Daoy (cell line): ENCODE data around the gene FAM76B. TPM values are rescaled to one million over a fixed set of nuclear protein-coding genes. Genes with fewer than 3 reads are reported as not detected.
A peak's percentile ranks its signal among the peaks of the same experiment; 100 is the strongest.
"Not testable (repeated sequence)": the region's sequence is repeated elsewhere in the genome, so short reads cannot be mapped to it uniquely, and the experiment has no call there.

Experiments used
- DNase-seq: peaks from one replicate; pipeline ENCODE4 v3.0.0-alpha.2; 2015; ENCODE audit warnings: low read depth
- total RNA-seq: library from RNA; depleted of rRNA; stranded (reverse); fragments of >200 nt; shearing (Covaris generic); gene quantifications from 2 replicates; pipeline ENCODE4 v1.2.3, GENCODE V29; 2014; rRNA removed

FAM76B gene
- 14.3 and 22.1 TPM in 2 replicates for total RNA-seq

DNA sequence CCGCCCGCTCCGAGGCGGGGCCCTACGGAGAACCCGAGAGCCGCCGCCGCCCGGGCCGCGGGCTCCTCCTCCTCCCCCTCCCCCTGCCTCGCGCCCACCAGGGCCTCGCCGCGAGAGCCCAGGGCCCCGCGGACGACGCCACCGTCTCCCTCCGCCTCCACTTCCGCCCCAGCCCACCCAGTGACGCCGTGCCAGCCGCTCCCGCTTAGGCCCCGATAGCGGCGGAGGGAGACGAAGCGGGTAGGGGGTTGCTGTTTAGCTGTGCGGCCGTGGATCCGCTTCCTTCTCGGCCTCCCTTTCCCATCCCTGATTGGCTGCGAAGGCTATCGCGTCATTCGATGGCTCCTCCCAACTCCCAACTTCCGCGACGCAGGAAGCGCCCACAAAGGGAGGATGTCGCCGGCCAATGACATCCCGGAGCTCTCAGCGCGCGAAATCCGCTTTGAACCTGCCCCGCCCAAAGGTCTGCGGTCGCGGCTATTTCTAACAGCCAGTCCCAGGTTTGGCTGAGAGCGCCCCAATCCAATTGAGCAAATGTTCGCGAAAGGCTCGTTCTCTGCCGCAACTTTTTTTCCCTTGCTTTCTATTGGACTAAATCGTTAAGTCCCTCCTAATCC, at the start of gene FAM76B:
Gene FAM76B, minus strand, starts transcription at position 277 of the 617 bp plus-strand sequence. CDS start 304 bp downstream, outside the sequence.
- peak; percentile 99 for DNase-seq

DNA sequence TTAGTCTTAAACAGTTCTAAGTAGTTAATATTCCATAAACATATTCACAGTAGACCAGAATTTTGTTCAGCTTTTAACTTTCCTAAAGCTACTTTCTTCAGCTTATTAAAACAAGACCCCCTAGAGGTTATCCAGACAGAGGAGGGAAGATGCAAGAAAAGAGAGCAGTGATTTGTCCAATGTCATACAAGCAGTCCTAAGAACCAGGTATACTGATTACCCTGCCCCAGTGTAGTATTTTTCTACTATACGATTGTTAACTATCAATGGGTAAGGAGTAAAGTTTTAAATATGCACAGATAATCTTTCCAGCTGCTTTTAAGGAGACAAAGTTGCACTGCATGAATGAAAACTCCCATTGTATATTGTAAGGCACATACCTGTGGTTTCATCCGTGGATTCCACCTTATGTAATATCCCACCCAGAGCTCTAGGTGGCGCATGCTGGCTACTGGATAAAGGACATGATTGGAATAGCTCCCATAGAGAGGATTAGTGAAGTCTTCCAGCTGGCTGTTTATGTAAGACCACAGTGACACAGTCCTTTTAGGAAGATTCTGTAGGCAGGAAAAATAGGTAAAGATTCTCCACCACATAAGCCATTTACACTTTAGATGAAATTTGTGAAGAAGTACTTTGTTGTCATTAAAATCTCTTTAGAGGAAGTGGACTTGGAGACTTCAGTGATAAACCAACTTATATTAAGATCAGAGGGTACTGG, 46.3 kb upstream of the FAM76B start:
- DNase-seq = peak; percentile 79

GRCh38 chr11:95835351-95835750, 45.8 kb upstream of the FAM76B start:
- DNase-seq = no peak

DNA sequence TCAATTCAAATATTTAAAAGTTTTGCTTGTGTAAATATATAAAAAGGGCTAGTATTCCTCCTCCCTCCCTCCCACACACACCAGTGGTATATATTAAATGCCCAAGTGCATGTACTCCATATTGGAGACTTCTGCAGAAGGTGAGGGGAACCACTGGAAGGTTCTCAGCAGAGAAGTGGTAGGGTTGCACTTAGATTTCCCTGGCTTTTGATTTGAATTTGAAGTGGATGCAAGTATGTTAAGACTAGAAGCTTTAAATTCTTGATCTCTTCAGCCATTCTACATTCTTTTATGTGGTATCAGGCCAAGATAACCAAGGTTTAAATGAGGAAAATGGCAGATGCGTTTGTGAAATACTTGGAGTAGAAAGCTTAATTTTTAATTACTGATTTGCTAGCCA, 43.8 kb upstream of the FAM76B start:
- DNase-seq = no peak

GRCh38 chr11:95832763-95833162, 43.2 kb upstream of the FAM76B start:
- DNase-seq = peak; percentile 38

DNA sequence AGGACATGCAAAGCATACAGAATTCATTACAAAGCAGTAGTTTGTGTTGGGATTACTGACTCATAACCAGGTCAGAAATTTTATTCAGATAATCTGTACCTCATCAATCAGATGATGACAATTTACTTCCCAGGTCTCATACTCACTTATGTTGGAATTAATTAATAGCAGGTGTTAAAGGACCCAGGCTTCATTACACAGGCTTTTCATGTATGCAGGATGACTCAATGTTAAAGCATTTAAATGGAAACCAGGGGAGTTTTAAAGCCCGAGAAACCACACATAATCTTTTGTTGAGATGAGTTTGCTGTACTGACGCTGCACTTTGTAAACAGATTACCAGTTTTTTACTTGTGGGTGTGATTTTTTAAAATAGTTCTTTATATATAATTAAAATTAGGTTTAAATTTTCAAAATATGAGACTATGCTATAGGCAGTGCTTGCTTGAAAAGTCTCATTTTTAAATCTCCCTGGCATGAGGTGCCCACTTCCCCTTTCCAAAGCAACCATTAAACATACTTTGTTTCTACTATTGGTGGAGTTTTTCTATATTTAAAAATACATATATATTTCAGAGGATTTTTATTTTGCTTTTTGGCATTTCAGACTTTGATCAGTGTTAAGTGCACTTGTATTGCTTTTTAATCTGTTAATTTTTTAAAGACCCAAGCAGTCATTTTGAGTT, 41.8 kb upstream of the FAM76B start:
- DNase-seq = peak; percentile 64

- DNase-seq = peak; percentile 15
Measured at GRCh38 chr11:95829580-95830259, 40.1 kb upstream of the FAM76B start.

- no peak for DNase-seq
Measured at GRCh38 chr11:95827696-95828095, 38.1 kb upstream of the FAM76B start.

- DNase-seq = no peak
Measured at GRCh38 chr11:95821640-95822039, 32.1 kb upstream of the FAM76B start.

GRCh38 chr11:95816037-95816436, 26.5 kb upstream of the FAM76B start:
- no peak for DNase-seq

GRCh38 chr11:95811052-95811451, 21.5 kb upstream of the FAM76B start:
- DNase-seq = not testable (repeated sequence)

- DNase-seq = not testable (repeated sequence)
Measured at GRCh38 chr11:95806464-95806863, 16.9 kb upstream of the FAM76B start.

GRCh38 chr11:95805869-95806268, 16.3 kb upstream of the FAM76B start:
- DNase-seq = no peak

DNA sequence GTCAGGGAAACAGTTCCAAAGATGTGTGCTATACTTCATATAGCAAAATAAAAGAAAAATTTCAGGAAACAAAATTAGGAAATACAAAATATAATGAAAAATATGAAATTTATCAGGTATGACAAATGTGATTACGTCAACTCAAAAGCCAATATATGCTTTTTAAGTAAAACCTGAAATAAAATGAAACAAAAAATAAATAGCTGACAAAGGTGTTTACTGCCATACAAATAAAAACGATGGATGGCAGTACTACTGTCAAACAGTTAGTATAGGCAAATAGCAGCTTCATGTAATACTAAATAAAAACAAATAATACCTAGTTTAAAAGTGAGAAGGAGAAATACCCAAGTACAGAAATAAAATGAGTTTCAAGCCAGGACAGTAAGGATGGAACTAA, 14.4 kb upstream of the FAM76B start:
- DNase-seq = no peak

GRCh38 chr11:95802806-95803205, 13.2 kb upstream of the FAM76B start:
- DNase-seq = no peak

GRCh38 chr11:95800438-95800837, 10.9 kb upstream of the FAM76B start:
- no peak for DNase-seq

- DNase-seq = no peak
Measured at GRCh38 chr11:95799546-95799945, 10.0 kb upstream of the FAM76B start.

DNA sequence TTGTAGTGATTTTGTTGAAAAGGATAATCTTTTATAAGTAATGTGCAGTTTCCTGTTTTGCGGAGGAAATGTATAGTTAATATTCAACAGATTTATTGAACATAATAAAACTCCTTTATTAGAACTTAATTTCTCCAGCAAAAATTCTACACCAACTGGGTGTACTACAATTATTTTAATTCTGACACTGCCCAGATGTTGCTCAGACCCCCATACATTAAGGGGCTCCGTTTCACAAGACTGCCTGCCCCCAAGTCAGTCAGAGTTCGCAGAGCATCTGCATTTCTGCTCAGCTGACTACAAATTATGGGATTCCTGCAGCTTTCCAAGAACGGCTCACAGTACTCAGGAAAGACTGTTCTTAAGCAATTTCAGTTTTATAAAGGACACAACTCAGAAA, 6.9 kb upstream of the FAM76B start:
- DNase-seq = no peak

DNA sequence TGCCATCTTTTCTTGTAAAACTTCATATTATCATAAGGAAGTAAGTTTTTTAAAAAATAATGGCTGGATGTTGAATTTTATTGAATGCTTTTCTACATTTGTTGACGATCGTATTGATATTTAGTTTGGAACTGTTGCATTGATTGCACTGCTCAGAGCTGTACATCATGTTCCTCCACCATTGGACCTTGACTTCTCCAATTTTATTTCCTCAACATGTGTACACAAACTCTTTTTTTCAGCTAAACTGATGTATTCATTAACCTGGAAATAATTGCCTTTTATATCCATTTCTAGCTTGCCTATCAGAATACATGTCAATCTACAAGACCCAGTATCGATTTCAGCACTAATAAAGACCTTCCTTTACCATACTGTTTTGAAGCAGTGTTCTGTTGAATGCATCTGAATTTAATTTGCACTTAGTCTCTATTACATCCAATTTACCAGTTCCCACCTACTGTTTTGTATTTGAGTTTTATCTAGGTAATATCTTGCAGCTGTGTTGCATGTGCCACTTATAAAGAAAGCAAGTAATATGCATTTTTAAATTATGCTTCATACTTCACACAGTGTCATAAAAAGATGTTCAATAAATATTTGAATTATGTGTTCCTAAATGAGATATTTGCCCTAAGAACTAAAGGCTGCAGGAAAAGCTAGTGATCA, 6.2 kb upstream of the FAM76B start:
- DNase-seq = no peak

DNA sequence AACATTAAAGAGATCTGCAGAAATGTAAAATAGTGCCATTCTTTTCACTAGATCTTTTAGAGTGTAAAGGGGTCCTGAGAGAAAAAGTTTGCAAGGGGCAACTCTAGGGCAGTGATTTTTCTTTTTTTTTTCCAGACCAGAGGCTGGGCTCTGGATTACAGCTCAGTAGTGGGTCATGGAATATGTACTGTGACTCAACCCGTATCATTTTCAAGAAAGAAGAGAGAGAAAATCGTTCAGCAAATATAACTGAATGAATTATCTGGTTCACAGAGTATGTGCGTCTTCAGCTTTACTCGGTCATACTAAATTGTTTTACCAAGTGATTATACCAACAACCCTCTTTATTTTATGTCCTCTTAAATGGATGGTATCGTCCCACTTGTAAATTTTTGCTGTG, 4.5 kb upstream of the FAM76B start:
- DNase-seq = peak; percentile 9

- DNase-seq = no peak
Measured at GRCh38 chr11:95793116-95793515, 3.5 kb upstream of the FAM76B start.

- no peak for DNase-seq
Measured at GRCh38 chr11:95792700-95793099, 3.1 kb upstream of the FAM76B start.
